ENCODE results near the gene CFAP57.

The CFAP57 gene

DNA sequence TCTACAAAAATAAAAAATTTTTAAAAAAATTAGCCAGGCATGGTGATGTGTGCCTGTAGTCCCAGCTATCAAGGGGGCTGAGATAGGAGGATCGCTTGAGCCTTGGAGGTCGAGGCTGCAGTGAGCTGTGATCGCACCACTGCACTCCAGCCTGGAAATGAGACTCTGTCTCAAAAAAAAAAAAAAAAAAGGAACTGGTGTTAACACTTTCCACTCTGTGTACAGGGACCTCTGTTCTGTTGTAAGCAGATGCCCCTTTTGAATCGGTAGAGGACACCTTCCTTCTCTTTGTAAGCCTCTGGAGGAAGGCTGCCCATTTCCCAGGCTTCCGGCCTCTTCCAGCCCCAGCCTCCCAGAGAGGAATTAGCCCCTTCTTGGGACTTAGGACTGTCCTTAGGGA, 120.5 kb downstream of the CFAP57 start:
- in situ Hi-C loops (cut with HindIII; ENCODE audit: low sequenced_read_pairs) = no loop called here

DNA sequence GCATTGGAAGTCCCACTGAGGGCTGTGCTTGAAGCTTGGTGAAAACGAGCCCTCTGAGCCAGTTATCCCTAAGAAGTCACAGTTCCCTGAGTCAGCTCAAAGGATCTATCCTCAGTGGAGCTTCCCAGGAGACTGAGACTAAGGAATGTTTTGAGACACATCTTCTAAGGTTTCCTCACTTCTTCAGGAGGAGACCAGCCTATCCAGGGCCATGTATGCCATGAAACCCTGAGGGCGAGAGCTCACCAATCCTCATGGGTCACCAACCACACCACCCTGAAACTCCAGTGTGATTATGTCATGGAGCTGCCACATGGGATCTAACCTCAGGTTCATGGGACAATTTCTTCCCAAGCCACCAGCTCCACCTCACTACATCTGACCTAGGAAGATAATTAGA, 121.0 kb downstream of the CFAP57 start:
- in situ Hi-C loops (cut with HindIII; ENCODE audit: low sequenced_read_pairs) = no loop called here

DNA sequence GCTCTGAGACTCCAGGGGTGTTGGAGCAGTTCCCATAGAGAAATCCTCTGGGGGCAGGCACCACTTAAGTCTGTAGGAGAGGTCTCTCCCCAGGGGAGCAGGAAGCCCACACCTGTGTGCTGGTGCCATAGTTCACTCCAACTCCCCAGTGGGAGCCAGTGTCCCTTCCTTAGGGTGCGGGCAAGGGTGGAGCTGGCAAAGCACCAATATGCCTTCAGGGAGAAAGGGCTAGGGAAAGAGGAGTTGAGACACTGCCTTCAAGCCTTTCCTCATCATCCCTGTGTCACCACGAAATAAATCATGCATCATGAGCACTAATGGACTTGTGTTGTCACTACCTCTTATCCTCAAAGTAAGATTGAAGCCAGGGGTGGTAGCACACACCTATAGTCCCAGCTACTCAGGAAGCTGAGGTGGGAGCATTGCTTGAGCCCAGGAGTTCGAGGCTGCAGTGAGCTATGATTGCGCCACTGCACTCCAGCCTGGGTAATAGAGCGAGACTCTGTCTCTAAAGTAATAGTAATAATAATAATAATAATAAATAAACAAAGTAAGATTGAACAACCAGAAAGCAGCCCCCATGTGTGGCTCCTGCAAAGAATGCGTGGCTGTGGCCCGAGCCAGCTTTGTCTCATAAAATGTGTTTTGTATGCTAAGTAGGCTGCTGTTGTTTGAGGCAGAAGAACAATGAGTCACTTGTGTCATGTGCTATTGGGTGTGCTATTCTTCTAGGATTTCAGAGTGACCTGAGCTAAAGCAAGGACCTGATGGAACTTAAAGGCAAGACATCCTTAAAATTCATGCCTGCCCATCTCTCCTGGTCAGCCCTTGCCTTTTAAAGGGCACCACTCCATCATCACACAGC, 122.0 kb downstream of the CFAP57 start:
- in situ Hi-C loops (cut with HindIII; ENCODE audit: low sequenced_read_pairs) = no loop called here

DNA sequence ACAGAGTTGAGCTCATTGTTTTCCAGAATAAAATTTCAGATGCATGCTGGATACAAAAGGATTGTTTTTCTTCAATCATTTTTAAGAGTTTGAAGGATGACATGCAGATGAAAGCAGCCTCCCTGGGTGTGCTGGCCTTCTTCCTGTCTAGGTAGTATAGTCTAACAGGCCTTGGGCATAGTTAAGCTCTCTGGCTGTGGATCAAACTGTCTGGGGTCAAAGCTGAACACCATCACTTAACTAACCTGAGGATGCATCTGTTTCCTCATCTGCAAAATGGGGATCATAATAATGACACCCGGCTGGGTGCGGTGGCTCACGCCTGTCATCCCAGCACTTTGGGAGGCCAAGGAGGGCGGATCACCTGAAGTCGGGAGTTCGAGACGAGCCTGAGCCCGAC, 122.6 kb downstream of the CFAP57 start:
- in situ Hi-C loops (cut with HindIII; ENCODE audit: low sequenced_read_pairs) = no loop called here

DNA sequence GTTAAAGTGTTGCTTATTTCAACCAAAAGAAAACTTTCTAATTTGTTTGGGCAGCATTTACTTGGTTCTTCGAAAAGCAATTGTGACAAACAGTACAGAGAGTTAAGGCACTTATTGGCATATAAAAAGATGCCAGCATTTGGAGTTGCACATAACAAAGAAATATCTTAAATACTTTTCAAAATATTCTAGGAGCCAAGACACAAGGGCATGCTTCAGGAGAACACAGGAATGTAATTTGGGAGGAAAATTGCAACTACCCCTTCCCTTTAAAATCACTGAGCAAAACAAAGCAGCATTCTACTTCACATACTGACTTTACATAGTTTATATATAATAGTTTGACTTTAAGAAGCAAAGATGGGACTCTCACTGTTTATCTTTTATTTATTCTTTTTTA, 124.1 kb downstream of the CFAP57 start:
- in situ Hi-C loops (cut with HindIII; ENCODE audit: low sequenced_read_pairs) = no loop called here

DNA sequence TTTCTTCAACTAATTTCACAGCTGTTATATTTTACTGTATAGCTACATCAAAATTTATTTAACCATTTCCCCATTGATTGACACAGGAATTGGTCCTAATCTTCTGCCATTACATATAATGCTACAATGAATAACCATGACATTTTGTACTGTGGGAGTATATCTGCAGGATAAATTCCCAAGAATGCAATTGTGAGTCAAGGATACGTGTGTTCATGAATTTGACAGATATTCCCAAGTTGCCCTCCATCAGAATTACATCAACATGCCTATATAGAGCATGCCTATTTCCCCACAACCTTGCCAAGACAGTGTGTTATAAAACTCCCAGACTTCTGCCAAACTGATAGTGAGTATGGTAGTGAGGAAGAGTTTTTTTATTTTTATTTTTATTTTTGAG, 125.9 kb downstream of the CFAP57 start:
- in situ Hi-C loops (cut with HindIII; ENCODE audit: low sequenced_read_pairs) = no loop called here

DNA sequence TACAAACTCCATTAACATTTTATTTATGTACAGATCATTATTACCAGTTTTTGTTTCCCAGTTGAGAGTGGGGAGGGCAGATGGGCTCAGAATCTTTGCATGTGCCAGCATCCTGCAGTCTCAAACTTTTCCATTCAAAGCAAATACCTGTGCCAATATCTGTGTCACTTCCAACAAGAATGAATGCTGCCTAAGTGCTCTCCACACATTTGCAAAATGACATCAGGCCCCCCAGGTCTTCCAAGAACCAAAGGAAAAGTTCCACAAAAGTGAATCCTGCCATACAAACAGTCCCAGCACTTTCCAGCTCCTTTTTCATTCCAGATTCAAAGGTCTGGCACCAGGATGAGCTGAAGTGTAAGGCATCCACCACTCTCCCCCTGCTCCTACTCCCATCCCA, 127.0 kb downstream of the CFAP57 start:
- in situ Hi-C loops (cut with HindIII; ENCODE audit: low sequenced_read_pairs) = no loop called here

DNA sequence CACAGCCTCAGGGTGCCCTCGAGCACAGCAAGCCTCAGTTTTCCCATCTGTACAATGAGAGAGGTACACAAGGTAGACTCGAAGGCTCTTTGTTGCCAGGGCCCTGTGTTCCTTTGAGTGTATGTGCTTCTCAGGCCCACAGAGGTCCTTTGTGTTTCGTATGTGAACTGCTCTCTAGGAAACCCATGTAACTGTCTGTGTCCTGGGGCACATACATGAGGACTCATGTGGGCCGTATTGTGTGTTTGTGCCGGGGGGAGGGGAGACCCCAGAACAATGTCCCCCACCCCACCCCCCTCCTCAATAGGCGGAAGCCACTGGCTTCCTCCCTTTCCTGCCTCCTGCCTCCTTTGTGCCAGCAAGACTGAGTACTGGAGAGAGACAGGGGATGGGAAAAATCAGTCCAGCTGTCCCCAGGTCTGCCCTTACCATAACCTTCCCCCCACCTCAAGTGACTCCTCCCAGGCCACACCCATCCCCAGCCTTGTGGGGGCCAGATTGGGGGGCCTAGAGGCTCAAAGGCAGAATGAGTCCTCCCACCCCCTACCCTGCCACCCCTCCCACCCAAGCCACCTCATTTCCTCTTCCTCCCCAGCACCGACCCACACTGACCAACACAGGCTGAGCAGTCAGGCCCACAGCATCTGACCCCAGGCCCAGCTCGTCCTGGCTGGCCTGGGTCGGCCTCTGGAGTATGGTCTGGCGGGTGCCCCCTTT, 128.4 kb downstream of the CFAP57 start, which contains the start of gene TIE1:
Gene TIE1, plus strand, starts transcription at position 605 of the 717 bp plus-strand sequence. Its CDS starts 90 bp downstream, at position 695.
- in situ Hi-C loops (cut with HindIII; ENCODE audit: low sequenced_read_pairs) = loop anchor here (5.0 kb wide), 1 partner anchor 72 kb away; no protein-coding TSS in a partner anchor

DNA sequence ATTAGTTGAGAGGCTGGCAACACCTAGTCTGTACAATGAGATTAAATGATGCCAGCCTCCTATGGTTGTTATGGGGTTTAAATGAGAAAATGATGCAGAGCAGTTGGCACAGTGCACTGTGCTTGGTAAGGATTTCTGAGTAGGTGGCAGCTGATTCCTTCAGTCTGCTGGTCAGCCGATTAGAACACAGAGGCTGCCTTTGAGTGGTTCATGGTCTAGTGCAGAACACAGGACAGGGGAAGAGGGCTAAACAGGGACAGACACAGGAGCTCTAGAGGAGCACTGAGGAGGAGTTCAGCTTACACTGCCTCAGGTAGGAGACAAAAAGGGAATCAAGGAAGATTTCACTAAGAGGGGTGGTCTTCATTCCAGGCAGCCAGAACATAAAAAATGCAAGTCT, 130.1 kb downstream of the CFAP57 start:
- in situ Hi-C loops (cut with HindIII; ENCODE audit: low sequenced_read_pairs) = loop anchor here (5.0 kb wide), 1 partner anchor 70 kb away; no protein-coding TSS in a partner anchor

DNA sequence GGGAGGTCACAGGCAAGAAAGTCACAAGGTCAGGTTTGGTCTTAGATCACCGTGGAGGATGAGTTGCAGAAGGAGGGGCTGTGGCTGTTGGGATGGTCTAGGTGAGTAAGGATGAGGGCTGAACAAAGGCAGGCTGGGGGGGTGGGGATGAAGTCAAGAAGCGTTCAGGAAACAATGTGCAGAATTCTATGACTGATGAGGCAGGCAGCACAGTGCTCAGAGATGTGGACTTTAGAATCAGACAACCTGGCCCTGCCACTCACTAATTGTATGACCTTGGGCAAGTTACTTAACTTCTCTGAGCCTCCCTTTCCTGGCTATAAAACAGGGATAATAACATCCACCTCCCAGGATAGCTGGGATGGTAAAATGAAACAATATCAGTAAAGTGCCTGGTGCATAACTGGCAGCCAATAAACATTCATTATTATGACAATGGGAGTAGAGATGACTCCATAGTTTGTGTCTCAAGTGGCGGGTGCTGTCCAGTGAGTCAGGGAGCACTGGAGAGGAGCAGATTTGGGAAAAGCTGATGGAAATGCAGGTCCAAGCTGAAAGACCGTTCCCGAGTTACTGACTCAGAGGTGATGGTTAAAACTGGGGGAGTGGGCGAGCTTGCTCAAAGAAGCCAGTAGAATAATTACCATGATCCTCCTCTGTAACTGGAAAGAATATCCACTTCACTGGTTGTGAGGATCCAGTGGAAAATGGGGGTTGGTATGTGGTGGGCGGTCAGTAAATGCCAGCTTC, 130.8 kb downstream of the CFAP57 start:
- in situ Hi-C loops (cut with HindIII; ENCODE audit: low sequenced_read_pairs) = loop anchor here (5.0 kb wide), 1 partner anchor 69 kb away; no protein-coding TSS in a partner anchor

DNA sequence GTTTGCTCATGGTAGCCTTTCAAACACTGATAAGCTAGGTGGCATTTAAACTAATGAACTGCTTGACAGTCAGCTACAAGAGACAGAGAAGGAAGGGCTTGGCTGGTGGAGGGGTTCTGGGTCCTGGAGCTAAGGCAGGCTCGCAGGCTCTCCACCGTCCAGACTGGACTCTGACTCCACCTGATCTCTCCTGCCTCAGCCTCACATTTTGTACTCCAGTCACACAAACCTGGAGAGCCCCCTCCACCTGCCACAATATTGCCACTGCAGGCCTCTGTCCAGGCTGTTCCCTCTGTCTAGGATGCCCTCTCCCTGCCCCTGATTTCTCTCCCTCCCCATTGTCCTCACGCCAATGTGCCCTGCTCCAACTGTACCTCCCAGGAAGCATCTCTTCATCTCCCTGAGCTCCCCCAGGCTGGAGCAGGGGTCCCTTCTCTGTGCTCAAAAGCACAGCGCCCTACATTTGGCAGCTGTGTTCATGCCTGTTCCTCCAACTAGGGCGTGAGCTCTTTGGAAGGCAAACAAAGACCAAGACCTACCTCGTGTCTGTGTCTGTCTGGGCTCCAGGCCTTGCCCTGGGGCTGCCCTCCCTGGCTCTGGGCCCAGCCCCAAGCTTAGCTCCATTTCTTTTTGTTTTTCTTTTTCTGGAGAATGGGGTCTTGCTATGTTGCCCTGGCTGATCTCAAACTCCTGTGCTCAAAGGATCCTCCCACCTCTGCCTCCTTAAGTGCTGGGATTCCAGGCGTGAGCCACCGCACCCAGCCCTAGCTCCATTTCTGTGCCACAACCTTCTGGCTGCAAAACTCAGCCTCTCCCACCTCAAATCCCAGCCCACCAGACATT, 131.6 kb downstream of the CFAP57 start:
- in situ Hi-C loops (cut with HindIII; ENCODE audit: low sequenced_read_pairs) = loop anchor here (5.0 kb wide), 1 partner anchor 69 kb away; no protein-coding TSS in a partner anchor
